Measurements from ENCODE around the gene IGFL1.
"Not testable (repeated sequence)": the region's sequence is repeated elsewhere in the genome, so short reads cannot be mapped to it uniquely, and the experiment has no call there.

IGFL1 gene

DNA sequence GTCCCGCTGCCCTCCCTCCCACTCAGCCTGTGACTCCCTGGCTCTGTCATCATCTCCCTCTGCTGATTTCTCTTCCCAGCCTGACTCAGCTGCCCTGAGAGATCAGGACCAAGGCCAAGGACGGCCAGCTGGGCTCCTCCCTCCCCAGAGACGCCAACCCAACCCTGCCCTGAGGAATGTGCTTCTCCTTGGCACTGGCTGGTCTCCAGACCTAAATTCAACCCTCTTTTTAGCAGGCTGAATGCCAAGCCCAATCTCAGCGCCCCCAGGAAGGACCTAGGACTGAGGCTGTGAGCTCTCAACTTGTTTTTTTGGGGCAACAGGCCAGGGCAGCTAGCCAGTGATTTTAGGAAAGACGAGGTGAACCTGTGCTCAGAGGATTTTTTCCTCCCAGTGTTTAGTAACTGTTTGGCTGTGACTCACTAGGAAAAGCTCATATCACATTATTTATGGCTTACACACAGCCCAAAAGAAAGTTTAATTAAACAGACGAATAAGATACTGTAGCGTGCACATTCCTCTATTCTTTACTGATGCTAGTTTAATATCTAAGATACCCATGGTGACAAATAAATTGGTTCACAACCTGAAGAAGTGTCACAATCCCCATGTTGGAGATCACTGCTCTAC is 7.4 kb upstream of the IGFL1 start:
- Mint-ChIP-seq H3K27me3 (peaks cover 62 to 82% of the 10 kb centered on the region in 2 donors), H3K4me1 (ENCODE audit: low read depth in 2 of 2) (peaks cover 6 to 12% of the 10 kb centered on the region in 2 donors), H3K9me3 (no peaks in the 10 kb centered on the region), H3K36me3 (ENCODE audit: insufficient read depth) (peaks cover 2% of the 10 kb centered on the region), H3K27ac (no peak overlapping the region), H3K4me3 (no peak overlapping the region)
- ATAC-seq (replicated peaks), result no peak
- no peak for DNase-seq

DNA sequence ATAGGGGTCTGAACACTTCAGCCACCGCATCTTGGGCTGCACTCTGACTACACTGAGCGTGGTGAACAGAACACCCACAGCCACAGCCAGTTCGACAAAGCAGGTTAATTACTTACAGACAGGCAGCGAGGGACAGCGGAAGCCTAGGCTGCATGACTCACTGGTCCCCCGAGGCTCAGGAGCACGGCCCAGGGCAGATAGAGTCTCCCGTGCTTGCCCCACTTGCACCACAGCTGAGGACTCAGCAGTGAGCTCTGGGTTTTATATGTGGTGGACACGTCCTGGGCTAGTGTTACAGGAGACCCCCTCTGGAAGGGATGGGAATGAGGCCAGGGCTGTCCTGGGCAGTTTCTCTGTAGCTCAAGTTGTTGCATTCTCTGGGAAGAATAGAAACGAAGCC is 5.8 kb upstream of the IGFL1 start:
- not testable (repeated sequence) for ATAC-seq (replicated peaks); H3K36me3 Mint-ChIP-seq (ENCODE audit: insufficient read depth); H3K27ac Mint-ChIP-seq; H3K9me3 Mint-ChIP-seq; H3K4me3 Mint-ChIP-seq; DNase-seq
- Mint-ChIP-seq H3K4me1 (ENCODE audit: low read depth in 2 of 2) (peaks cover 6 to 12% of the 10 kb centered on the region in 2 donors), H3K27me3 (peaks cover 55 to 78% of the 10 kb centered on the region in 2 donors)

DNA sequence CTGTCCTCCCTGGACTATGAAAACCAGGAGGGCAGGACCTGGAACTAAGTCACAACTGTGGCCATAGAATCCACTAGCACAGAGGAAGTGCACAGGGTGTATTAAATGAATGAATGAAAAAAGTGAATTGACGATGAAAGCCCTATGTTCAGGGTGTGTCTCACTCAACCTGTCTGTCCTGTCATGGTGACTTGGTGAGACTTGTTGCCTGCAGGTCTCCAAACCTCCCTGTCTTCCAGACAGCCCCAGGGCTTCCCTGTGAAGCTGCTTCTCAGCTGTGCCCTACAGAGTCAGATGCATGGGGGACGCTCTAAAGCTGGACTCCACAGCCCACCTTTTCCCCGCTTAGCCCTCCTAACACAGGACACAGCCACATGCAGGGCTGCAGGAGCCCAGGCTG is 4.8 kb upstream of the IGFL1 start:
- H3K4me1 Mint-ChIP-seq (ENCODE audit: low read depth in 2 of 2), result peaks cover 6 to 13% of the 10 kb centered on the region in 2 donors
- H3K9me3 Mint-ChIP-seq, result no peaks in the 10 kb centered on the region
- DNase-seq, result no peak
- ATAC-seq (replicated peaks), result no peak
- H3K27me3 Mint-ChIP-seq, result peaks cover 54 to 78% of the 10 kb centered on the region in 2 donors
- no peaks in the 10 kb centered on the region for H3K36me3 Mint-ChIP-seq (ENCODE audit: insufficient read depth)
- H3K4me3 Mint-ChIP-seq, result no peak overlapping the region
- no peak overlapping the region for H3K27ac Mint-ChIP-seq

DNA sequence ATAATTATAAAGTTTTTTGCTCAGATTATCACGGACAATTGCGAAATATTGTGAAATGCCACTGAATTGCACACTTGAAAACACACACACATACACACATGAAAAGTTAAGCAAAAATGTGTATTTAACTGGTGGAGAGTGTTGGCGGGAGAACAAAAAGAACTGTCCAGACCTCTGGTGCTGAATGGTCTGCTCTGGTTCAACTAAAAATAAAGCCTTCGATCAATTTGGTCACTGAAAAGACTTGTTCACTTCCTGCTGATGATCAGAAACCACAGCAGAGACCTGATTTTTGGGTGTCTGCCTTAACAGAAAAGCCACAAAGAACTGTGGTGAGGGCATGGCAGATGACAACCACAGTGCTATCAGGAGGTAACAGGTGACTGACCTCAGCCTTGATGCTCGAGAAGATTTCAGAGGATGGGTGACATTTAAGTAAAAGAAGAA is 4.0 kb upstream of the IGFL1 start:
- Mint-ChIP-seq H3K36me3 (ENCODE audit: insufficient read depth) (no peaks in the 10 kb centered on the region), H3K4me3 (no peak overlapping the region), H3K27me3 (peaks cover 57 to 78% of the 10 kb centered on the region in 2 donors), H3K27ac (no peak overlapping the region), H3K4me1 (ENCODE audit: low read depth in 2 of 2) (peaks cover 6 to 14% of the 10 kb centered on the region in 2 donors), H3K9me3 (no peaks in the 10 kb centered on the region)
- ATAC-seq (replicated peaks) (peak; percentile 80), DNase-seq (peak in 2 of 3 experiments; percentile 2 to 14)

DNA sequence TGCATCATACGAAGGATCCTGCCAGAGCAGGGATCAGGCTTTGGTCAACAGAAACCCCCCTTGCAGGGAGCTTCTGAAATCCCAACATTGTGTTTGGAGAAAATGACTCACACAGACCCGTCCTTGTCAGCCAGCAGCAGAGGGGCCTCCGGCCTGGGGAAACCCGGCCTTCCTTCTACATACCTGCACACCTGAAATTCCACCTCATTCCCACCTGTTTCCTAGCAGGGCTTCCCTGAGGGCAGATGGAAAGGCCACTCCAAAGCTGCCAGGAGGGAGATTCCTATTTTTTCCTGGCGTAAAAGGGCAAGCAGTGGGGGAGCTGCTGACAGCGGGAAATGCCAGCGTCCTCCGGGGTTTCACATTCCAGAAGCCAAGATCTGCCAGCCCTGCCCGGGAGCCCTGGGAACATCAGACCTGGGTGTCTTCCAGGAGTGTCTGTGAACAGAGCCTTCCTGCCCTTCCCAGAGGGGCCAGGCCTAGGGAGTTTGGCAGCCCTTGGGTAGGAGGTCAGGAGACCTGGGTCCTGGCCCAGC is 3.0 kb upstream of the IGFL1 start:
- ATAC-seq (replicated peaks), result no peak
- no peak for DNase-seq
- no peak overlapping the region for H3K4me3 Mint-ChIP-seq
- no peak overlapping the region for H3K27ac Mint-ChIP-seq
- H3K4me1 Mint-ChIP-seq (ENCODE audit: low read depth in 2 of 2), result peaks cover 6 to 14% of the 10 kb centered on the region in 2 donors
- no peaks in the 10 kb centered on the region for H3K36me3 Mint-ChIP-seq (ENCODE audit: insufficient read depth)
- H3K9me3 Mint-ChIP-seq, result no peaks in the 10 kb centered on the region
- peaks cover 62 to 79% of the 10 kb centered on the region in 2 donors for H3K27me3 Mint-ChIP-seq

DNA sequence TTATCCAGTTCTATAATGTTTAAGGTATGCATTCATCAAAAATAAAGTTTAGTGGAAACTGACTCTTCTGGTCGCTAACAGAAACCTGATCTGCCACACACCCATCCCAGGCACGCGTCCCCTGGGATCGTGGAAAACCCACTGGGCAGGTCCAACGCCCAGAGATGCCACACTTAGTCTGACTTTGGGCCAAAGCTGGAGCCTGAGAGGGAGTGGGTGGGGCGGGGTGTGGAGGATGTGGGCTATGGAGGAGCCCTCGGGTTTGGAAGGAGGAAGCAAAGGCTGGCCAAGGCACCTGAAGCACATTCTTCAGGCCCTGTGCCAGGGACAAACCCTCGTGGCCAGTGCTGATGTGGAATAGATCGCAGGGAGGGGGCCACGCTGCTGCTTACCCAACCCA is 2.5 kb downstream of the IGFL1 start:
- peaks cover 0 to 1% of the 10 kb centered on the region in 2 donors for H3K4me1 Mint-ChIP-seq (ENCODE audit: low read depth in 2 of 2)
- peaks cover 44 to 86% of the 10 kb centered on the region in 2 donors for H3K27me3 Mint-ChIP-seq
- H3K4me3 Mint-ChIP-seq, result no peak overlapping the region
- H3K9me3 Mint-ChIP-seq, result no peaks in the 10 kb centered on the region
- H3K27ac Mint-ChIP-seq, result no peak overlapping the region
- no peaks in the 10 kb centered on the region for H3K36me3 Mint-ChIP-seq (ENCODE audit: insufficient read depth)
- ATAC-seq (replicated peaks) (no peak), DNase-seq (no peak)

DNA sequence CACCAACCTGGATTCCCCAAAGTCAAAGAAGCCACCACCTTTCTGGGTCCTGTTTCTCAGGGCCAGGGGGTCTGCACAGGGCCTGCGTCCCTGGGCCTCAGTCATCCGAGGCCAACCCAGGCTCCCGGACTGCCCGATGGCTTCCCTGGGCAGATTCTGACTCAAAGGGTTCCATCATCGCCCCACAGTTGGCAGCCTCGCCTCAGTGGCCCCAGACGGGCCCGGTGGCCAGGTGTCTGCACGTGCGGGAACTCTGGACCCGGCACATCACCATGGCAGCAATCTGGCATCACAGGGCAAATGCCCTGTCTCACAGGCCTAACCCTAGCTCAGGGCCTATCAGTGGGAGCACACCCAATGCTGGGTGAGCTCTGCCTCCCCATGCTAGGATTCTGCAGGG is 2.9 kb downstream of the IGFL1 start:
- Mint-ChIP-seq H3K4me1 (ENCODE audit: low read depth in 2 of 2) (peaks cover 0 to 1% of the 10 kb centered on the region in 2 donors), H3K36me3 (ENCODE audit: insufficient read depth) (no peaks in the 10 kb centered on the region), H3K4me3 (no peak overlapping the region), H3K27ac (no peak overlapping the region), H3K27me3 (peaks cover 46 to 86% of the 10 kb centered on the region in 2 donors), H3K9me3 (no peaks in the 10 kb centered on the region)
- DNase-seq (no peak), ATAC-seq (replicated peaks) (no peak)

DNA sequence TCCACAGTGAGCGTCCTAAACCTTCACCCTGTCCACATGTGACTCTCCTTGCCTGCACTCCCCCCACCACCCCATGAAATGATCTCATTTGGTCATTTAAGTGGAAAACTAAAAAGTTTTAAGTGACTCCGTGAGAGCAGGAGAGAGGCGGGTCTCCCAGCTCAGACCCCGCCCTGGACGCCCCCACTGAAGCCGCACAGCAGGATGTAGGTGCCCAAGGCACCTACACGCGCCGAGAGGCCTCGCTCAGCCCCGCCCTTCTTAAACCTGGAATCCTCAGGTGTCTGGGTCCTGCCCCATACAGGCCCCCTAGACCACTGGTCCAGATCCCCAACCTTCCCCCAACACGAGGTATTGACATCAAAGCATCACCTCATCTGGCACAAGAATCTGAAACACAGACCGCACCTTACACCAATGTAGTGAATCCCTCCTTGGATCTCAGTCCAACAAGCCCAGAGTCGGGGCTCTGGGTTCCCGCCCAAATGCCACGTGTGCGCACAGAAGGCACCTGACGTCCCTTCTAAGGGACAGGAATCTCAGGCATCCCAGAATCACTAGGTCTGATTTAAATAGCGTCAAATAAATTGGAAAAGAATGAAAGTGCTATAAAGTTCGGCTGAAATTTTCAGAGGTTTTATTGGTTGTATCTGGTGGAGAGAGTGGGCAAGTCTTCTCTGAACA is 3.5 kb downstream of the IGFL1 start:
- peaks cover 52 to 89% of the 10 kb centered on the region in 2 donors for H3K27me3 Mint-ChIP-seq
- peaks cover 2% of the 10 kb centered on the region for H3K36me3 Mint-ChIP-seq (ENCODE audit: insufficient read depth)
- ATAC-seq (replicated peaks) (no peak), DNase-seq (no peak)
- H3K4me1 Mint-ChIP-seq (ENCODE audit: low read depth in 2 of 2), result peaks cover 0 to 1% of the 10 kb centered on the region in 2 donors
- H3K9me3 Mint-ChIP-seq, result no peaks in the 10 kb centered on the region
- H3K27ac Mint-ChIP-seq, result no peak overlapping the region
- no peak overlapping the region for H3K4me3 Mint-ChIP-seq

DNA sequence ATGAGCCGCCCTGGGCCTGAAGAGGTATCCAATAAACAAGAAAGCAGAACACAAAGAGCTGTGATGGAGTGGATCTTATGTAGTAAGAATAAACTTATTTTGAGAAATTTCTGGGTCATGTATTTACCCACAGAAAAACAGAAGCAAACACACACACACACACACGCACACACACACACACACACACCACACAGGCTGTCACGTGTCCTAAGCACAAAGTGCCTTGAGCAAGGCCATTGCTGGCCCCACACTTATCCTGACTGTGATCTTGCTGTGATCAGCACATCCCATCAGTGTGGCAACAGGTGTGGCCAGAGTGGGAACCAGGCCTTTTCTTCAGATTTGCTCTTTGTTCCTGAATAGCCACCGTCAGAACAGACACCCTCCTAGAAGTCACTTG is 4.3 kb downstream of the IGFL1 start:
- H3K9me3 Mint-ChIP-seq; H3K27ac Mint-ChIP-seq; H3K4me1 Mint-ChIP-seq (ENCODE audit: low read depth in 2 of 2); H3K36me3 Mint-ChIP-seq (ENCODE audit: insufficient read depth); H3K4me3 Mint-ChIP-seq; DNase-seq; ATAC-seq (replicated peaks): not testable (repeated sequence)
- peaks cover 53 to 90% of the 10 kb centered on the region in 2 donors for H3K27me3 Mint-ChIP-seq

DNA sequence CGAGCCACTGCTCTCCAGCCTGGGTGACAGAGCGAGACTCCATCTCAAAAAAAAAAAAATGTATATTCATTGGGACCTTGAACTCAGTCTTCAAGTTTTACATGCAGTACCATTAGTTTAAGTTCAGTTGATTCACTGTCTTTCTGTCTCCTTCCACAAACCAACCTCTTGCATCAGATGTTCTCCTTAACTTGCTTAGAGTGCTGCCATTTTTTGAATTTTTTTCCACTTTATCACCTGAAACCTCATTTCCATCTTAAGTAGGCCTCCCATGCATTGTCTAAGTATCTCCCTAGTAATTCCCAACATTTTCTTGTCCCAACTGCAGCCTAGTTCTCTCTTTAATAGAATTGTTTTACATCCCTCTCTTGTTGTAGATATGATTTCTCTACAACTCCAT is 8.6 kb downstream of the IGFL1 start:
- not testable (repeated sequence) for H3K27ac Mint-ChIP-seq; DNase-seq; H3K9me3 Mint-ChIP-seq; H3K4me3 Mint-ChIP-seq; H3K4me1 Mint-ChIP-seq (ENCODE audit: low read depth in 2 of 2); H3K36me3 Mint-ChIP-seq (ENCODE audit: insufficient read depth); ATAC-seq (replicated peaks)
- H3K27me3 Mint-ChIP-seq, result peaks cover 62 to 84% of the 10 kb centered on the region in 2 donors

DNA sequence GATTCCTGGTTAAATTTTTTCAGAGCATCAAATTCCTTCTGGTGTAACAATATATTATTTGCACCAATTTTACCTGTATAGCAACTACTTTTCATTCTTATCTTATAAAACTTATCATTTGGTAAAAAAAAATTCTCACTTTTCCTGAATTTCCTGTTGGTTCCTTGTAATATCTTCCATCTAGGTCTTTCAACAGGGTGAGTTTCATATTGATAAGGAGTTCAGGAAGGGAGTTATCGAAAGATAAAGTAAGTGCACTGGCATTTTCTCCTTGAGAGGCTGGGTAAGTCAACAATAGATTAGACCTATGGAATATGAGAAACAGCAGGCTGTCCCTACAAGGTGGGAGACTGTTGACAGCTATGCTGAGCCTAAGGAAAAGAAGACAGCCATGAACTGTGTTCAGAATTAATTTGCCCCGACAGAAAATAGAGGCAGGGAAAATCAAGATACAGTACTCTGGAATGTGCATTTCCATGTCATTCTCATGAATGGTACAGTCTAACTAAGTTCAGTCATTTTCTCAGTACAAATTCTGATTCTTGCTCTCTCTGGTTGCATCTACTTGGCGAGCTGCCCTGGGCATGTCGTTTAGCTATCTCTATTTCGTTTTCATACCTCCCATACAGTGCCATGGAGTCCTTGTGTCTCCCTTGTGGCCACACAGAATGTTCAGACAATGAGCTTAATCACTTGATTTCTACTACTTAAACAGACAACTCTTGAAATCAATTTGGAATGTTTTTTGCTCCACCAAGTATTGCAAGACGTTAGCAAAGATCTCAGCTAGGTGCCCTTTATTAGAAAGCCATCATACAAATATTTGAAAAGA is 9.9 kb downstream of the IGFL1 start:
- Mint-ChIP-seq H3K4me3 (no peak overlapping the region), H3K36me3 (ENCODE audit: insufficient read depth) (peaks cover 2% of the 10 kb centered on the region), H3K27ac (no peak overlapping the region), H3K27me3 (peaks cover 66 to 87% of the 10 kb centered on the region in 2 donors), H3K4me1 (ENCODE audit: low read depth in 2 of 2) (no peaks in the 10 kb centered on the region), H3K9me3 (no peaks in the 10 kb centered on the region)
- ATAC-seq (replicated peaks) (no peak), DNase-seq (no peak)

DNA sequence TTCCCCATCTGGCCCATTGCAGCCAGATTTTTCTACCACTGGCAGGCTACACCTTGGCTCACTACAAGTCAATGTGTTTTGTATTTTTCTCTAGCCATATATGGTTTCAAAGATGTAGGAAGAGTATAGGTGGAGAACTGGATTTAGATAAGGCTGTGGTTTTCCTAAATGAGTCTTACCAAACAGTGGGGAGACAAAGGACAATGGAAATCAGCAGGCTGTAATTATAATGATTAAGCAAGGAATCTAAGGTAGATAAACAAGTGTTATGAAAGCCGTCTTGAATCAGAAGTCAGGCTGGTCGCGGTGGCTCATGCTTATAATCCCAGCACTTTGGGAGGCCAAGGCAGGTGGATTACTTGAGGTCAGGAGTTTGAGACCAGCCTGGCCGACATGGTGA is 11.2 kb downstream of the IGFL1 start:
- no peak overlapping the region for H3K4me3 Mint-ChIP-seq
- H3K27me3 Mint-ChIP-seq, result peaks cover 74 to 86% of the 10 kb centered on the region in 2 donors
- no peak overlapping the region for H3K27ac Mint-ChIP-seq
- H3K36me3 Mint-ChIP-seq (ENCODE audit: insufficient read depth), result peaks cover 2% of the 10 kb centered on the region
- H3K9me3 Mint-ChIP-seq, result no peaks in the 10 kb centered on the region
- ATAC-seq (replicated peaks), result no peak
- DNase-seq, result no peak
- no peaks in the 10 kb centered on the region for H3K4me1 Mint-ChIP-seq (ENCODE audit: low read depth in 2 of 2)

DNA sequence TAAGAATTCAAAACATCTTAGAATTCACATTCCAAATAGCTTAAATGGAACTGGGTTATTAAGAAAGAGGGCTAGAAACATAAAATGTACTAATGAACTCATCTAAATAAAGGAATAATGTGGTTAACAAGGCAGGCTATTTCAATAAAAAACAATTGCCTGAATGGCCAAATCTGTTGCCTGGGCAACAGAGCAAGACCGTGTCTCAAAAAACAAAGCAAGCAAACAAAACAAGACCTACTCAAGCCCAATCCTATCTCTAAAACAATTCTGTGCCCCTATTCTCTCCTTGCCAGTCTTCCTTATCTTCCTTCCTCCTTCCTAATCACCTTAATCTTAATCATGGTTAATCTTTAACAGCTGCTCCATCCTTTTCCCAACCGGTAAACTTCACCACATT is 12.1 kb downstream of the IGFL1 start:
- H3K4me1 Mint-ChIP-seq (ENCODE audit: low read depth in 2 of 2), result no peaks in the 10 kb centered on the region
- no peak overlapping the region for H3K27ac Mint-ChIP-seq
- DNase-seq, result no peak
- peaks cover 81 to 86% of the 10 kb centered on the region in 2 donors for H3K27me3 Mint-ChIP-seq
- no peak for ATAC-seq (replicated peaks)
- H3K36me3 Mint-ChIP-seq (ENCODE audit: insufficient read depth), result peaks cover 2% of the 10 kb centered on the region
- H3K9me3 Mint-ChIP-seq, result no peaks in the 10 kb centered on the region
- no peak overlapping the region for H3K4me3 Mint-ChIP-seq
